SK-N-SH (cell line): ENCODE measurements around the gene LOXL4. TPM values are rescaled to one million over a fixed set of nuclear protein-coding genes. Genes with fewer than 3 reads are reported as not detected.

ENCODE experiments used
- CTCF ChIA-PET: fragments of 300-600, 350-600 bp; formaldehyde crosslinking; extraction: SDS; loops from one replicate; lab custom pipeline; 2021; lab: Yijun Ruan, JAX
- POLR2A ChIA-PET: fragments of 350-600 bp; sonication (Branson Sonifier 250); formaldehyde crosslinking; extraction: SDS; loops from one replicate; lab custom pipeline; 2020; ENCODE audit warnings: antibody characterized with exemption, inconsistent platforms; lab: Yijun Ruan, JAX
- DNase-seq: peaks from one replicate; pipeline ENCODE4 v3.0.0; 2012
- H2AFZ ChIP-seq: fragments of 200-600 bp; sonication (generic); 2 replicates; pipeline ENCODE4 v1.8.1; 2016; ENCODE audit warnings: antibody characterized with exemption, mild to moderate bottlenecking, low read depth
- H3F3A ChIP-seq: fragments of 200-600 bp; sonication (generic); replicated peaks from 2 replicates; pipeline ENCODE3; 2016; ENCODE audit warnings: antibody characterized with exemption, mild to moderate bottlenecking; ENCODE audit not compliant: insufficient read depth
- H3K27ac ChIP-seq, 2 experiments: fragments of 200-500 bp in 1 of 2; fragments of 200-600 bp in 1 of 2; sonication (Bioruptor generic) in 1 of 2; sonication (generic), shearing (Covaris generic) in 1 of 2; 2 replicates each; pipeline versions ENCODE4 v1.5.1 to v1.6.1; 2014 to 2016; ENCODE audit warnings: low read depth in 2 of 2, inconsistent platforms in 1 of 2, low read length in 1 of 2, mild to moderate bottlenecking in 1 of 2, mixed read lengths in 1 of 2
- H3K27me3 ChIP-seq: fragments of 200-600 bp; sonication (generic), shearing (Covaris generic); 2 replicates; pipeline ENCODE4 v1.6.1; 2016; ENCODE audit warnings: mixed run types; ENCODE audit not compliant: insufficient read depth
- H3K36me3 ChIP-seq, 2 experiments: fragments of 200-500 bp in 1 of 2; fragments of 200-600 bp in 1 of 2; sonication (Bioruptor generic) in 1 of 2; sonication (generic) in 1 of 2; replicated peaks in 1 of 2; 2 replicates each; pipeline versions ENCODE3 to v1.5.1; 2014 to 2016; ENCODE audit warnings: low read length in 1 of 2, mild to moderate bottlenecking in 1 of 2; ENCODE audit not compliant: insufficient read depth in 2 of 2, control insufficient read depth in 1 of 2
- H3K4me1 ChIP-seq, 2 experiments: fragments of 200-500 bp in 1 of 2; fragments of 200-600 bp in 1 of 2; sonication (Bioruptor generic) in 1 of 2; sonication (generic), shearing (Covaris generic) in 1 of 2; 2 replicates each; pipeline versions ENCODE4 v1.5.1 to v1.6.1; 2014 to 2016; ENCODE audit warnings: low read depth in 1 of 2, low read length in 1 of 2, mixed run types in 1 of 2; ENCODE audit not compliant: insufficient read depth in 2 of 2, control insufficient read depth in 1 of 2
- H3K4me2 ChIP-seq: fragments of 200-600 bp; sonication (generic), shearing (Covaris generic); 2 replicates; pipeline ENCODE4 v1.6.1; 2017; ENCODE audit warnings: mixed run types
- H3K4me3 ChIP-seq, 2 experiments: fragments of 200-500 bp in 1 of 2; fragments of 200-600 bp in 1 of 2; sonication (Bioruptor generic) in 1 of 2; sonication (generic), shearing (Covaris generic) in 1 of 2; 2 replicates each; pipeline versions ENCODE4 v1.5.1 to v1.8.1; 2014 to 2016; ENCODE audit warnings: low read depth in 2 of 2, inconsistent platforms in 1 of 2, low read length in 1 of 2, mild to moderate bottlenecking in 1 of 2, mixed read lengths in 1 of 2, moderate library complexity in 1 of 2
- H3K79me2 ChIP-seq: fragments of 200-600 bp; sonication (generic); 2 replicates; pipeline ENCODE4 v1.8.1; 2017; ENCODE audit warnings: mild to moderate bottlenecking; ENCODE audit not compliant: insufficient read depth
- H3K9ac ChIP-seq: fragments of 200-600 bp; sonication (generic); 2 replicates; pipeline ENCODE4 v1.6.1; 2017; ENCODE audit warnings: mixed run types
- H3K9me2 ChIP-seq: fragments of 200-600 bp; sonication (generic); 2 replicates; pipeline ENCODE4 v1.6.1; 2017; ENCODE audit warnings: mixed run types
- H3K9me3 ChIP-seq: fragments of 200-600 bp; sonication (generic); 2 replicates; pipeline ENCODE4 v1.6.1; 2017; ENCODE audit warnings: mixed run types, mild to moderate bottlenecking, moderate library complexity
- H4K20me1 ChIP-seq: fragments of 200-600 bp; sonication (generic); 2 replicates; pipeline ENCODE4 v1.6.1; 2017; ENCODE audit warnings: mild to moderate bottlenecking, mixed run types; ENCODE audit not compliant: insufficient read depth
- CHD2 ChIP-seq: fragments of 150-350 bp; IDR thresholded peaks from 2 replicates; pipeline ENCODE4 v1.6.1; 2018; ENCODE audit warnings: low read length; ENCODE audit not compliant: partially characterized antibody
- EZH2phosphoT487 ChIP-seq: fragments of 200-600 bp; sonication (generic); IDR thresholded peaks from 2 replicates; pipeline ENCODE4 v1.6.1; 2017; ENCODE audit warnings: low read depth, mixed run types, mild to moderate bottlenecking, antibody characterized with exemption, moderate library complexity, borderline replicate concordance
- FOSL2 ChIP-seq: IDR thresholded peaks from 2 replicates; pipeline ENCODE4 v1.4.0; 2012; ENCODE audit warnings: low read depth, mild to moderate bottlenecking, moderate library complexity, borderline replicate concordance
- FOXJ3 ChIP-seq: sonication (generic); formaldehyde crosslinking; IDR thresholded peaks from 2 replicates; pipeline ENCODE4 v1.5.1; 2020; ENCODE audit warnings: mild to moderate bottlenecking, missing genetic modification reagents
- GABPA ChIP-seq: IDR thresholded peaks from 2 replicates; pipeline ENCODE4 v1.4.0; 2012; ENCODE audit warnings: low read depth, mild to moderate bottlenecking
- NRF1 ChIP-seq: IDR thresholded peaks from 2 replicates; pipeline ENCODE4 v1.6.1; 2012; ENCODE audit warnings: low read depth, mild to moderate bottlenecking, low read length
- POLR2AphosphoS5 ChIP-seq: IDR thresholded peaks from 2 replicates; pipeline ENCODE4 v1.6.1; 2012; ENCODE audit warnings: low read depth, low read length
- RCOR1 ChIP-seq: fragments of 150-350 bp; IDR thresholded peaks from 2 replicates; pipeline ENCODE4 v1.6.1; 2017; ENCODE audit warnings: antibody characterized with exemption, low read length
- SMC3 ChIP-seq: IDR thresholded peaks from 2 replicates; pipeline ENCODE4 v1.6.1; 2012; ENCODE audit warnings: low read depth, low read length, improper control_type of control experiment
- TCF12 ChIP-seq: IDR thresholded peaks from 2 replicates; pipeline ENCODE4 v1.4.0; 2012
- TEAD4 ChIP-seq: IDR thresholded peaks from 2 replicates; pipeline ENCODE4 v1.4.0; 2012; ENCODE audit warnings: mild to moderate bottlenecking, borderline replicate concordance; ENCODE audit not compliant: insufficient read depth
- WGBS: methylation state at CpG from one replicate; pipeline ENCODE4 v1.1.6; 2017; ENCODE audit warnings: low lambda C conversion rate; 5-methylcytosine and 5-hydroxymethylcytosine counted together
- polyA plus RNA-seq, 3 experiments: library from polyadenylated mRNA; depleted of rRNA; stranded (reverse); fragments of >200 nt; gene quantifications; 2 replicates each; pipeline ENCODE4 v1.2.3, GENCODE V29; 2012
- TF ChIP-seq, protein P1 (sequence below): IDR thresholded peaks from 2 replicates; pipeline ENCODE4 v1.4.0; 2012; ENCODE audit warnings: low read depth
- TF ChIP-seq, protein P2 (sequence below): fragments of 150-350 bp; IDR thresholded peaks from 2 replicates; pipeline ENCODE4 v1.6.1; 2017; ENCODE audit warnings: antibody characterized with exemption, low read length, low read depth, borderline replicate concordance
- TF ChIP-seq, protein P3 (sequence below): fragments of 200-600 bp; sonication (generic); IDR thresholded peaks from 2 replicates; pipeline ENCODE4 v1.6.1; 2017; ENCODE audit warnings: antibody characterized with exemption, mild to moderate bottlenecking, moderate library complexity
- TF ChIP-seq, protein P4 (sequence below): IDR thresholded peaks from 2 replicates; pipeline ENCODE4 v1.4.0; 2012; ENCODE audit warnings: low read depth, borderline replicate concordance

Gene LOXL4
- polyA plus RNA-seq, 1 of the 3 experiments (the other 2 are of a cell fraction): 1.7 TPM

DNA sequence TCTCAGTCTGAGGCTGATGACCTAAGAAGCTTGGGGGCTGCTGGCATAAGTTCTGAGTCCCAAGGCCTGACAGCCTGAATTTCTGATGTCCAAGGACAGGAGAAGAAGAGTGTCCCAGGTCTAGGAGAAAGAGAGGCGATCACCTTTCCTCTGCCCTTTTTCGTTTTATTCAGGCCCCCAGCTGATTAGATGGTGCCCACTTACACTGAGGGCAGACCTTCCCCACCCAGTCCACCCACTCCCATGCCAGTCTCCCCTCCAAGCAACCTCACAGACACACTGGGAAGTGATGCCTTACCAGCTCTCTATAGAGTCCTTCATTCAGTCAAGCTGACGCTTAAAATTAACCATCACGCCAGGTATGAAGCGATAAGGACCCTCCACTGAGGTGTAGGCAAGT, 19.3 kb upstream of the LOXL4 start:
- POLR2A ChIA-PET: no interaction called here
- 93% methylated on average over 5 of the region's 5 CpGs for WGBS
- H3K9me2 ChIP-seq: no peaks in the 10 kb centered on the region

More for the DNA sequence above, 19.3 kb upstream of the LOXL4 start:
- peaks cover 0 to 8% of the 10 kb centered on the region in 2 experiments; a peak in 1 of 4 replicates for H3K4me1 ChIP-seq
- no peaks in the 10 kb centered on the region for H3F3A ChIP-seq
- H2AFZ ChIP-seq: no peak overlapping the region
- H3K9ac ChIP-seq: no peak overlapping the region
- no peaks in the 10 kb centered on the region for H3K36me3 ChIP-seq
- H3K9me3 ChIP-seq: no peaks in the 10 kb centered on the region
- no peaks in the 10 kb centered on the region for H3K79me2 ChIP-seq
- TF ChIP-seq POLR2AphosphoS5: no peak
- TF ChIP-seq GABPA: no peak
- no peak for TF ChIP-seq RCOR1
- TF ChIP-seq FOXJ3 (CRISPR knock-in tag): no peak
- TF ChIP-seq, protein P1, sequence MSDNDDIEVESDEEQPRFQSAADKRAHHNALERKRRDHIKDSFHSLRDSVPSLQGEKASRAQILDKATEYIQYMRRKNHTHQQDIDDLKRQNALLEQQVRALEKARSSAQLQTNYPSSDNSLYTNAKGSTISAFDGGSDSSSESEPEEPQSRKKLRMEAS: no peak
- TF ChIP-seq FOSL2: no peak
- no peak for TF ChIP-seq SMC3
- no peak for TF ChIP-seq TEAD4
- TF ChIP-seq, protein P2, sequence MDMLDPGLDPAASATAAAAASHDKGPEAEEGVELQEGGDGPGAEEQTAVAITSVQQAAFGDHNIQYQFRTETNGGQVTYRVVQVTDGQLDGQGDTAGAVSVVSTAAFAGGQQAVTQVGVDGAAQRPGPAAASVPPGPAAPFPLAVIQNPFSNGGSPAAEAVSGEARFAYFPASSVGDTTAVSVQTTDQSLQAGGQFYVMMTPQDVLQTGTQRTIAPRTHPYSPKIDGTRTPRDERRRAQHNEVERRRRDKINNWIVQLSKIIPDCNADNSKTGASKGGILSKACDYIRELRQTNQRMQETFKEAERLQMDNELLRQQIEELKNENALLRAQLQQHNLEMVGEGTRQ: no peak
- TF ChIP-seq CHD2: no peak
- TF ChIP-seq EZH2phosphoT487: no peak
- TF ChIP-seq, protein P3, sequence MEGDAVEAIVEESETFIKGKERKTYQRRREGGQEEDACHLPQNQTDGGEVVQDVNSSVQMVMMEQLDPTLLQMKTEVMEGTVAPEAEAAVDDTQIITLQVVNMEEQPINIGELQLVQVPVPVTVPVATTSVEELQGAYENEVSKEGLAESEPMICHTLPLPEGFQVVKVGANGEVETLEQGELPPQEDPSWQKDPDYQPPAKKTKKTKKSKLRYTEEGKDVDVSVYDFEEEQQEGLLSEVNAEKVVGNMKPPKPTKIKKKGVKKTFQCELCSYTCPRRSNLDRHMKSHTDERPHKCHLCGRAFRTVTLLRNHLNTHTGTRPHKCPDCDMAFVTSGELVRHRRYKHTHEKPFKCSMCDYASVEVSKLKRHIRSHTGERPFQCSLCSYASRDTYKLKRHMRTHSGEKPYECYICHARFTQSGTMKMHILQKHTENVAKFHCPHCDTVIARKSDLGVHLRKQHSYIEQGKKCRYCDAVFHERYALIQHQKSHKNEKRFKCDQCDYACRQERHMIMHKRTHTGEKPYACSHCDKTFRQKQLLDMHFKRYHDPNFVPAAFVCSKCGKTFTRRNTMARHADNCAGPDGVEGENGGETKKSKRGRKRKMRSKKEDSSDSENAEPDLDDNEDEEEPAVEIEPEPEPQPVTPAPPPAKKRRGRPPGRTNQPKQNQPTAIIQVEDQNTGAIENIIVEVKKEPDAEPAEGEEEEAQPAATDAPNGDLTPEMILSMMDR: no peak
- no peak for TF ChIP-seq NRF1
- TF ChIP-seq, protein P4, sequence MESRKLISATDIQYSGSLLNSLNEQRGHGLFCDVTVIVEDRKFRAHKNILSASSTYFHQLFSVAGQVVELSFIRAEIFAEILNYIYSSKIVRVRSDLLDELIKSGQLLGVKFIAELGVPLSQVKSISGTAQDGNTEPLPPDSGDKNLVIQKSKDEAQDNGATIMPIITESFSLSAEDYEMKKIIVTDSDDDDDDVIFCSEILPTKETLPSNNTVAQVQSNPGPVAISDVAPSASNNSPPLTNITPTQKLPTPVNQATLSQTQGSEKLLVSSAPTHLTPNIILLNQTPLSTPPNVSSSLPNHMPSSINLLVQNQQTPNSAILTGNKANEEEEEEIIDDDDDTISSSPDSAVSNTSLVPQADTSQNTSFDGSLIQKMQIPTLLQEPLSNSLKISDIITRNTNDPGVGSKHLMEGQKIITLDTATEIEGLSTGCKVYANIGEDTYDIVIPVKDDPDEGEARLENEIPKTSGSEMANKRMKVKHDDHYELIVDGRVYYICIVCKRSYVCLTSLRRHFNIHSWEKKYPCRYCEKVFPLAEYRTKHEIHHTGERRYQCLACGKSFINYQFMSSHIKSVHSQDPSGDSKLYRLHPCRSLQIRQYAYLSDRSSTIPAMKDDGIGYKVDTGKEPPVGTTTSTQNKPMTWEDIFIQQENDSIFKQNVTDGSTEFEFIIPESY: no peak
- TF ChIP-seq TCF12: no peak
- H3K27ac ChIP-seq: no peak overlapping the region
- H4K20me1 ChIP-seq: no peaks in the 10 kb centered on the region
- H3K4me3 ChIP-seq: no peak overlapping the region
- no peak for DNase-seq
- peaks cover 5% of the 10 kb centered on the region; the same call in 1 of the 2 replicates for H3K27me3 ChIP-seq
- no peak overlapping the region for H3K4me2 ChIP-seq
- CTCF ChIA-PET: interaction anchor here (2.9 to 8.6 kb wide), 2 partner anchors 22 to 241 kb away, joined by 9 to 43 read pairs; no protein-coding TSS in a partner anchor
